ENCODE data around the gene STXBP1.

GRCh38 chr9:127728808-127729207, 116.7 kb downstream of the STXBP1 start:
- TF ChIP-seq CTCF (IDR thresholded peaks at IDR 0.05) (no peak), POLR2A (IDR thresholded peaks at IDR 0.05; ENCODE audit: low read depth) (no peak), EP300 (IDR thresholded peaks at IDR 0.05) (no peak)
